Esophagus squamous epithelium (tissue), 5 donors: Measurements from ENCODE around the gene KIF17. TPM values are rescaled to one million over a fixed set of nuclear protein-coding genes. Genes with fewer than 3 reads are reported as not detected.

Source experiments
- DNase-seq: peaks from one replicate; lab custom pipeline; 2025; lab: John Stamatoyannopoulos, UW
- H3K27ac ChIP-seq, 4 donors: fragments of 200-600 bp; sonication (generic); one replicate each; pipeline ENCODE4 v1.5.1; 2016 to 2019; ENCODE audit warnings: mild to moderate bottlenecking in 1 of 4
- H3K27me3 ChIP-seq, 4 donors: fragments of 200-600 bp; sonication (generic); 1 replicate in 3 of 4; 2 replicates in 1 of 4; pipeline versions ENCODE4 v1.5.1 to v1.6.0; 2017 to 2021; ENCODE audit warnings: antibody characterized with exemption in 1 of 4
- H3K36me3 ChIP-seq, 3 donors: fragments of 200-600 bp; sonication (generic); one replicate each; pipeline ENCODE4 v1.5.1; 2016 to 2019
- H3K4me1 ChIP-seq, 3 donors: fragments of 200-600 bp; sonication (generic); one replicate each; pipeline ENCODE4 v1.5.1; 2017 to 2019
- H3K4me3 ChIP-seq, 4 donors: fragments of 200-600 bp; sonication (generic); 1 replicate in 3 of 4; 2 replicates in 1 of 4; pipeline ENCODE4 v1.5.1; 2016 to 2019; ENCODE audit warnings: mild to moderate bottlenecking in 2 of 4, moderate library complexity in 1 of 4
- H3K9me3 ChIP-seq, 3 donors: fragments of 200-600 bp; sonication (generic); one replicate each; pipeline ENCODE4 v1.5.1; 2016 to 2019
- CTCF ChIP-seq, 6 experiments: fragments of 450-650 bp in 4 of 6; fragments of 200-600 bp in 2 of 6; sonication (generic) in 2 of 6; IDR thresholded peaks; one replicate each; pipeline ENCODE4 v1.5.1; 2016 to 2019; ENCODE audit warnings: antibody characterized with exemption in 6 of 6, mild to moderate bottlenecking in 4 of 6, moderate library complexity in 4 of 6
- POLR2A ChIP-seq, 4 donors: fragments of 450-650 bp; IDR thresholded peaks; one replicate each; pipeline ENCODE4 v1.6.1; 2017; ENCODE audit warnings: antibody characterized with exemption in 4 of 4, mild to moderate bottlenecking in 4 of 4, moderate library complexity in 3 of 4
- WGBS, 2 donors: methylation state at CpG; one replicate each; pipeline ENCODE4 v1.1.5; 2018; 5-methylcytosine and 5-hydroxymethylcytosine counted together
- intact Hi-C: fragments of 100-400 bp; cut with DNase I; formaldehyde crosslinking; loops from one replicate; pipeline ENCODE4 v1.15.0; 2022
- total RNA-seq, 4 donors: library from RNA; depleted of rRNA; stranded (reverse); fragments of >200 nt; gene quantifications; one replicate each; pipeline ENCODE4 v1.1.0, GENCODE V29; 2016
- donor health status: DM: yes; HTN: yes; CAD: no.

The KIF17 gene
- total RNA-seq, 4 donors from 2014 or later, result 0.57 to 1.9 (median 0.85) TPM; not detected in 1

- Histone ChIP-seq H3K4me3 (no peak overlapping the region), H3K27ac (no peak overlapping the region), H3K27me3 (peaks cover 0 to 5% (median 0%) of the 10 kb centered on the region in 4 donors), H3K36me3 (peaks cover 4 to 7% (median 7%) of the 10 kb centered on the region in 3 donors), H3K9me3 (no peaks in the 10 kb centered on the region), H3K4me1 (peaks cover 10 to 35% (median 19%) of the 10 kb centered on the region in 3 donors)
- TF ChIP-seq CTCF (IDR thresholded peaks at IDR 0.05) (no peak), POLR2A (IDR thresholded peaks at IDR 0.05) (no peak)
- no peak for DNase-seq
- 69 to 90% methylated on average over 3 of the region's 3 CpGs for WGBS, 2 donors
- intact Hi-C loops, result loop anchor here (10.0 kb wide), 1 partner anchor 58 kb away; no protein-coding TSS in a partner anchor
These were observed 85.4 kb downstream of the KIF17 start for GRCh38 chr1:20632386-20632785.

- TF ChIP-seq POLR2A (IDR thresholded peaks at IDR 0.05) (no peak), CTCF (IDR thresholded peaks at IDR 0.05) (no peak)
- Histone ChIP-seq H3K4me1 (peaks cover 10 to 31% (median 17%) of the 10 kb centered on the region in 3 donors), H3K4me3 (no peak overlapping the region), H3K27me3 (peaks cover 0 to 10% (median 0%) of the 10 kb centered on the region in 4 donors), H3K36me3 (no peaks in the 10 kb centered on the region), H3K9me3 (no peaks in the 10 kb centered on the region), H3K27ac (no peak overlapping the region)
- 34 to 38% methylated on average over 4 of the region's 4 CpGs for WGBS, 2 donors
- intact Hi-C loops, result loop anchor here (10.0 kb wide), 1 partner anchor 56 kb away; no protein-coding TSS in a partner anchor
- DNase-seq, result no peak
These were observed 87.1 kb downstream of the KIF17 start for GRCh38 chr1:20630729-20631128.

GRCh38 chr1:20626524-20626923 is 91.3 kb downstream of the KIF17 start:
- H3K36me3 ChIP-seq, result no peaks in the 10 kb centered on the region
- no peak for DNase-seq
- 41 to 54% methylated on average over 1 of the region's 1 CpG for WGBS, 2 donors
- TF ChIP-seq POLR2A (IDR thresholded peaks at IDR 0.05), result no peak
- TF ChIP-seq CTCF (IDR thresholded peaks at IDR 0.05), result no peak
- no peak overlapping the region for H3K27ac ChIP-seq
- intact Hi-C loops, result no loop called here
- H3K4me3 ChIP-seq, result no peak overlapping the region
- H3K27me3 ChIP-seq, result peaks cover 0 to 10% (median 0%) of the 10 kb centered on the region in 4 donors
- H3K9me3 ChIP-seq, result no peaks in the 10 kb centered on the region
- no peaks in the 10 kb centered on the region for H3K4me1 ChIP-seq

- Histone ChIP-seq H3K4me3 (no peak overlapping the region), H3K9me3 (no peaks in the 10 kb centered on the region), H3K4me1 (no peaks in the 10 kb centered on the region), H3K36me3 (no peaks in the 10 kb centered on the region), H3K27ac (no peak overlapping the region), H3K27me3 (peaks cover 0 to 8% (median 0%) of the 10 kb centered on the region in 4 donors)
- DNase-seq, result no peak
- TF ChIP-seq POLR2A (IDR thresholded peaks at IDR 0.05), result no peak
- no peak for TF ChIP-seq CTCF (IDR thresholded peaks at IDR 0.05)
- WGBS, 2 donors, result 65 to 67% methylated on average over 1 of the region's 1 CpG
- intact Hi-C loops, result no loop called here
These were observed 91.7 kb downstream of the KIF17 start for GRCh38 chr1:20626098-20626427.

GRCh38 chr1:20625176-20626097 is 92.4 kb downstream of the KIF17 start:
- intact Hi-C loops, result no loop called here
- WGBS, 2 donors, result 62 to 75% methylated on average over 3 of the region's 3 CpGs
- H3K27me3 ChIP-seq, result peaks cover 0 to 5% (median 0%) of the 10 kb centered on the region in 4 donors
- H3K27ac ChIP-seq, result no peak overlapping the region
- H3K36me3 ChIP-seq, result no peaks in the 10 kb centered on the region
- no peak overlapping the region for H3K4me3 ChIP-seq
- no peak for DNase-seq
- H3K9me3 ChIP-seq, result no peaks in the 10 kb centered on the region
- no peak for TF ChIP-seq CTCF (IDR thresholded peaks at IDR 0.05)
- TF ChIP-seq POLR2A (IDR thresholded peaks at IDR 0.05), result no peak
- H3K4me1 ChIP-seq, result no peaks in the 10 kb centered on the region
